SK-N-MC (cell line): ENCODE measurements around the gene CLDN6.

Source experiments
- EZH2 ChIP-seq: fragments of 200-600 bp; sonication (generic); IDR thresholded peaks from one replicate; pipeline ENCODE4 v1.6.1; 2017; ENCODE audit warnings: antibody characterized with exemption
- FOXP2 ChIP-seq: optimal IDR thresholded peaks from 2 replicates; pipeline ENCODE3; 2011; ENCODE audit warnings: mild to moderate bottlenecking, moderate library complexity; ENCODE audit not compliant: insufficient read depth; ENCODE audit errors: extremely low read length, control extremely low read depth
- POLR2AphosphoS5 ChIP-seq: IDR thresholded peaks from 2 replicates; pipeline ENCODE4 v1.6.1; 2012; ENCODE audit warnings: mild to moderate bottlenecking, low read depth, low read length, borderline replicate concordance

DNA sequence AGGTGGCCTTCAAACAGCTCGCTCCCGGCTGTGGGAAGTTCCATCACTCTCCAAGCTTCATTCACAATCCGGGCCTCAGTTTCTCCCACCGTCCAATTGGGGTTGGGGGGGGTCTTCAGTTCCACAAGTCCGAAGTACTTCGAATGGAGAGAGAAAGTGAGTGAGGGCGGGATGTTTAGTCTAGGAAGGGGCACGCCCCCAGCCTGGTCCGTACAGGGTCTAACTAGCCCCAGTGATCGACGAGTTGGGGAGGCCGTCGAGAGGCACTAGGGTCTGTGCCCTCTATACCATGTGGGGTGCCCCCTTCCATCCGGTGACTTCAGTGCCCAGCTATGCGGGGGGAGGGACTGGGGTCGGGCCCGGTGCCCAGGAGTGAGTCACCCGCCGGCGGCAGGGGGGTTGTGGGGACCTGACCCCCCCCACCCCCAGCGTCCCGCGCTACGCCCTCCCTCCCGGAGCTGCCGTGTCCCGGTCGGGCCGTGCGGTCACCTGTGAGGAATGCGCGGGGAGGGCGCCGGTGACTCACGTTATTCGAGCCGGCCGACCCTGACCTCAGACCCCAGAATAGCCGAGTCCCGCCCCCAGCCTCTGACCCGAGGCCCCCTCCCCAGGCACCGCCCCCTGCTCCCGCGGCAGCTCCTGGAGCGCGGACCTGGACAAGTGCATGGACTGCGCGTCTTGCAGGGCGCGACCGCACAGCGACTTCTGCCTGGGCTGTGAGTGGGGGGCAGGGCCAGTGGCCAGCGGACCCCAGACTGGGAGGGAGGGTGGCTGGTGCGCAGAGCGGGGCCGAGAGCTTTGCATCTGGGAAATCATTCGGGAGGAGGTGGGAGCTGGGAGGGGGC, 2.8 kb upstream of the CLDN6 start:
- TF ChIP-seq POLR2AphosphoS5 (no peak), EZH2 (no peak), FOXP2 (no peak)
